Fibroblast of lung (primary cell): ENCODE measurements around the gene WDR48.

Experiments used
- EZH2 ChIP-seq: IDR thresholded peaks from 2 replicates; pipeline ENCODE4 v1.5.1; 2012; ENCODE audit warnings: low read length, control low read depth, mild to moderate bottlenecking; ENCODE audit errors: missing control alignments
- TF ChIP-seq, protein P1 (sequence below), 2 donors: IDR thresholded peaks in 1 of 2; conservative IDR thresholded peaks in 1 of 2; 1 replicate in 1 of 2; 2 replicates in 1 of 2; pipeline ENCODE4 v1.5.1; 2011 to 2012; ENCODE audit warnings: low read length in 2 of 2, control low read depth in 1 of 2, inconsistent platforms in 1 of 2, low read depth in 1 of 2, mild to moderate bottlenecking in 1 of 2

GRCh38 chr3:39082666-39083313 lies 31.0 kb downstream of the WDR48 start:
- TF ChIP-seq, protein P1, sequence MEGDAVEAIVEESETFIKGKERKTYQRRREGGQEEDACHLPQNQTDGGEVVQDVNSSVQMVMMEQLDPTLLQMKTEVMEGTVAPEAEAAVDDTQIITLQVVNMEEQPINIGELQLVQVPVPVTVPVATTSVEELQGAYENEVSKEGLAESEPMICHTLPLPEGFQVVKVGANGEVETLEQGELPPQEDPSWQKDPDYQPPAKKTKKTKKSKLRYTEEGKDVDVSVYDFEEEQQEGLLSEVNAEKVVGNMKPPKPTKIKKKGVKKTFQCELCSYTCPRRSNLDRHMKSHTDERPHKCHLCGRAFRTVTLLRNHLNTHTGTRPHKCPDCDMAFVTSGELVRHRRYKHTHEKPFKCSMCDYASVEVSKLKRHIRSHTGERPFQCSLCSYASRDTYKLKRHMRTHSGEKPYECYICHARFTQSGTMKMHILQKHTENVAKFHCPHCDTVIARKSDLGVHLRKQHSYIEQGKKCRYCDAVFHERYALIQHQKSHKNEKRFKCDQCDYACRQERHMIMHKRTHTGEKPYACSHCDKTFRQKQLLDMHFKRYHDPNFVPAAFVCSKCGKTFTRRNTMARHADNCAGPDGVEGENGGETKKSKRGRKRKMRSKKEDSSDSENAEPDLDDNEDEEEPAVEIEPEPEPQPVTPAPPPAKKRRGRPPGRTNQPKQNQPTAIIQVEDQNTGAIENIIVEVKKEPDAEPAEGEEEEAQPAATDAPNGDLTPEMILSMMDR (conservative IDR thresholded peaks at IDR 0.05 in 1 of 2, IDR thresholded peaks at IDR 0.05 in 1 of 2; ENCODE audit: low read depth in 1 of 2, low read length in 2 of 2): no peak
- TF ChIP-seq EZH2: no peak
